ENCODE measurements around the gene CTNND2. TPM values are rescaled to one million over a fixed set of nuclear protein-coding genes. Genes with fewer than 3 reads are reported as not detected.

The CTNND2 gene
- total RNA-seq, 3 donors from 2014 or later (not counting 1 experiment from before 2014, with no cell fraction given) = not detected

- Mint-ChIP-seq H3K4me1 (peaks cover 0 to 6% of the 10 kb centered on the region in 2 donors), H3K9me3 (no peaks in the 10 kb centered on the region), H3K27me3 (ENCODE audit: low read depth in 2 of 2) (peaks cover 0 to 4% of the 10 kb centered on the region in 2 donors), H3K27ac (no peak overlapping the region), H3K4me3 (no peak overlapping the region), H3K36me3 (no peaks in the 10 kb centered on the region)
- Histone ChIP-seq H3K36me3 (ENCODE audit: control insufficient read depth, insufficient read depth, low read length) (no peaks in the 10 kb centered on the region), H3K9me3 (ENCODE audit: control insufficient read depth, insufficient read depth, low read length) (no peaks in the 10 kb centered on the region), H3K4me1 (ENCODE audit: control insufficient read depth, insufficient read depth, low read length) (no peaks in the 10 kb centered on the region), H3K27ac (ENCODE audit: low read length) (no peak overlapping the region), H3K27me3 (ENCODE audit: control insufficient read depth, insufficient read depth, low read length) (no peaks in the 10 kb centered on the region), H3K4me3 (ENCODE audit: low read length) (no peak overlapping the region)
- TF ChIP-seq CTCF (IDR thresholded peaks at IDR 0.05) = no peak
- DNase-seq = no peak
- intact Hi-C loops (cut with micrococcal nuclease) = no loop called here
- 71% methylated on average over 2 of the region's 5 CpGs for WGBS (ENCODE audit: insufficient coverage)
- no peak for ATAC-seq
Observed at GRCh38 chr5:11324521-11325289, 579.5 kb downstream of the CTNND2 start.

- no peak for TF ChIP-seq CTCF (IDR thresholded peaks at IDR 0.05)
- intact Hi-C loops (cut with micrococcal nuclease) = no loop called here
- Histone ChIP-seq H3K4me3 (ENCODE audit: low read length) (no peak overlapping the region), H3K27me3 (ENCODE audit: control insufficient read depth, insufficient read depth, low read length) (no peaks in the 10 kb centered on the region), H3K4me1 (ENCODE audit: control insufficient read depth, insufficient read depth, low read length) (no peaks in the 10 kb centered on the region), H3K9me3 (ENCODE audit: control insufficient read depth, insufficient read depth, low read length) (no peaks in the 10 kb centered on the region), H3K36me3 (ENCODE audit: control insufficient read depth, insufficient read depth, low read length) (no peaks in the 10 kb centered on the region), H3K27ac (ENCODE audit: low read length) (no peak overlapping the region)
- no peaks in the 10 kb centered on the region for H3K9me3 Mint-ChIP-seq
- H3K4me1 Mint-ChIP-seq = peaks cover 0 to 6% of the 10 kb centered on the region in 2 donors
- no peaks in the 10 kb centered on the region for H3K36me3 Mint-ChIP-seq
- DNase-seq (no peak), ATAC-seq (no peak)
- peaks cover 0 to 4% of the 10 kb centered on the region in 2 donors for H3K27me3 Mint-ChIP-seq (ENCODE audit: low read depth in 2 of 2)
- H3K27ac Mint-ChIP-seq = no peak overlapping the region
- WGBS (ENCODE audit: insufficient coverage) = 72% methylated on average over 4 of the region's 4 CpGs
- H3K4me3 Mint-ChIP-seq = no peak overlapping the region
Observed at GRCh38 chr5:11323761-11324160, 580.5 kb downstream of the CTNND2 start.

- H3K27ac Mint-ChIP-seq = no peak overlapping the region
- H3K9me3 Mint-ChIP-seq = no peaks in the 10 kb centered on the region
- 77% methylated on average over 2 of the region's 2 CpGs for WGBS (ENCODE audit: insufficient coverage)
- peaks cover 0 to 6% of the 10 kb centered on the region in 2 donors for H3K4me1 Mint-ChIP-seq
- TF ChIP-seq CTCF (IDR thresholded peaks at IDR 0.05) = no peak
- H3K27me3 ChIP-seq (ENCODE audit: control insufficient read depth, insufficient read depth, low read length) = no peaks in the 10 kb centered on the region
- H3K36me3 ChIP-seq (ENCODE audit: control insufficient read depth, insufficient read depth, low read length) = no peaks in the 10 kb centered on the region
- H3K9me3 ChIP-seq (ENCODE audit: control insufficient read depth, insufficient read depth, low read length) = no peaks in the 10 kb centered on the region
- ATAC-seq (no peak), DNase-seq (no peak)
- H3K4me1 ChIP-seq (ENCODE audit: control insufficient read depth, insufficient read depth, low read length) = no peaks in the 10 kb centered on the region
- no peaks in the 10 kb centered on the region for H3K36me3 Mint-ChIP-seq
- H3K4me3 Mint-ChIP-seq = no peak overlapping the region
- H3K4me3 ChIP-seq (ENCODE audit: low read length) = no peak overlapping the region
- intact Hi-C loops (cut with micrococcal nuclease) = no loop called here
- H3K27ac ChIP-seq (ENCODE audit: low read length) = no peak overlapping the region
- H3K27me3 Mint-ChIP-seq (ENCODE audit: low read depth in 2 of 2) = peaks cover 11% of the 10 kb centered on the region in 2 donors
Observed at GRCh38 chr5:11322133-11322532, 582.1 kb downstream of the CTNND2 start.
